Lower leg skin (tissue), 3 donors: Measurements from ENCODE around the gene EML1.

Source experiments
- CTCF ChIP-seq, 3 donors: fragments of 450-650 bp; IDR thresholded peaks; one replicate each; pipeline ENCODE4 v1.5.1; 2016; ENCODE audit warnings: antibody characterized with exemption in 3 of 3, mild to moderate bottlenecking in 3 of 3, moderate library complexity in 2 of 3
- POLR2A ChIP-seq, 2 donors: fragments of 450-650 bp; IDR thresholded peaks; one replicate each; pipeline ENCODE4 v1.6.1; 2016 to 2017; ENCODE audit warnings: antibody characterized with exemption in 2 of 2, mild to moderate bottlenecking in 1 of 2, moderate library complexity in 1 of 2

GRCh38 chr14:99753225-99754140, 39.7 kb upstream of the EML1 start:
- TF ChIP-seq CTCF (IDR thresholded peaks at IDR 0.05) (no peak), POLR2A (IDR thresholded peaks at IDR 0.05) (no peak)
